Adrenal gland (tissue), 12 donors: ENCODE measurements around the gene SV2C. TPM values are rescaled to one million over a fixed set of nuclear protein-coding genes. Genes with fewer than 3 reads are reported as not detected.

ENCODE experiments used
- DNase-seq, 7 donors: peaks; one replicate each; pipeline ENCODE4 v3.0.0-alpha.2; 2019 to 2020
- H3K27ac ChIP-seq, 5 donors: fragments of 200-600 bp; sonication (generic) in 4 of 5; 1 replicate in 3 of 5; 2 replicates in 2 of 5; pipeline versions ENCODE4 v1.5.1 to v1.8.0; 2016 to 2020; ENCODE audit warnings: mild to moderate bottlenecking in 1 of 5
- H3K27me3 ChIP-seq: fragments of 200-600 bp; 2 replicates; pipeline ENCODE4 v1.8.0; 2021
- H3K36me3 ChIP-seq, 2 donors: fragments of 200-600 bp; replicated peaks in 1 of 2; 1 replicate in 1 of 2; 2 replicates in 1 of 2; pipeline versions ENCODE4 v1.5.1 to v1.8.0; 2018 to 2022
- H3K4me1 ChIP-seq, 2 donors: fragments of 200-600 bp; replicated peaks in 1 of 2; 1 replicate in 1 of 2; 2 replicates in 1 of 2; pipeline versions ENCODE4 v1.5.1 to v1.8.0; 2018 to 2021
- H3K4me3 ChIP-seq, 4 donors: fragments of 200-600 bp; sonication (generic) in 3 of 4; one replicate each; pipeline ENCODE4 v1.5.1; 2016 to 2018
- H3K9me3 ChIP-seq, 3 donors: fragments of 200-600 bp; sonication (generic) in 1 of 3; replicated peaks in 1 of 3; 1 replicate in 2 of 3; 2 replicates in 1 of 3; pipeline versions ENCODE4 v1.5.1 to v1.8.0; 2016 to 2021
- POLR2A ChIP-seq, 2 donors: fragments of 450-650 bp; IDR thresholded peaks; one replicate each; pipeline ENCODE4 v1.6.1; 2017; ENCODE audit warnings: antibody characterized with exemption in 2 of 2, mild to moderate bottlenecking in 2 of 2, moderate library complexity in 1 of 2
- WGBS, 4 donors: extraction: QIAGEN DNeasy Blood & Tissue Kit in 2 of 4; methylation state at CpG; one replicate each; pipeline versions ENCODE4 v1.1.5 to v1.1.7; 2013 to 2017; 5-methylcytosine and 5-hydroxymethylcytosine counted together
- intact Hi-C, 2 donors: fragments of 100-400 bp; cut with DNase I; formaldehyde crosslinking; loops; one replicate each; pipeline versions ENCODE4 v1.14.1 to v1.15.0; 2022 to 2023
- polyA plus RNA-seq, 3 donors: library from polyadenylated mRNA; stranded (reverse); fragments of 200-250 nt in 2 of 3; fragments of 350-450 nt in 1 of 3; fragmentation: Illumina TruSeq in 1 of 3; extraction: RNeasy Lipid Tissue Mini Kit (QIAGEN cat#74804) in 1 of 3; gene quantifications; one replicate each; pipeline ENCODE4 v1.2.3, GENCODE V29; 2013 to 2014
- total RNA-seq, 9 donors: library from RNA; depleted of rRNA in 4 of 9; stranded (reverse); fragments of >200 nt in 4 of 9; fragments of 120-200 nt in 1 of 9; fragmentation: NEBNext Ultra II Directional in 1 of 9; extraction: Animal tissue kit (Norgen Biotek cat#: 25700) in 1 of 9; gene quantifications; one replicate each; pipeline versions ENCODE4 v1.1.0 to v1.2.4, GENCODE V29; 2013 to 2023
- TF ChIP-seq, protein P1 (sequence below), 6 experiments: fragments of 450-650 bp in 4 of 6; fragments of 200-600 bp in 2 of 6; sonication (generic) in 1 of 6; IDR thresholded peaks; 1 replicate in 5 of 6; 2 replicates in 1 of 6; pipeline versions ENCODE4 v1.5.1 to v1.8.0; 2016 to 2021; ENCODE audit warnings: antibody characterized with exemption in 6 of 6, mild to moderate bottlenecking in 2 of 6, moderate library complexity in 1 of 6
- donor health status: healthy with polysubstance abuse.
- donor health status: Bipolar disorder and iron deficiency.
- donor health status: DM: yes; HTN: yes; CAD: no.
- donor health status: DM: no; HTN: no; CAD: no.
- donor health status: DM: no; HTN: no; CAD: no.
- donor health status: DM: yes; HTN: yes; CAD: no.

The SV2C gene
- total and polyA plus RNA-seq, 12 donors = under 0.01 to 0.96 (median 0.19) TPM; not detected in 1

DNA sequence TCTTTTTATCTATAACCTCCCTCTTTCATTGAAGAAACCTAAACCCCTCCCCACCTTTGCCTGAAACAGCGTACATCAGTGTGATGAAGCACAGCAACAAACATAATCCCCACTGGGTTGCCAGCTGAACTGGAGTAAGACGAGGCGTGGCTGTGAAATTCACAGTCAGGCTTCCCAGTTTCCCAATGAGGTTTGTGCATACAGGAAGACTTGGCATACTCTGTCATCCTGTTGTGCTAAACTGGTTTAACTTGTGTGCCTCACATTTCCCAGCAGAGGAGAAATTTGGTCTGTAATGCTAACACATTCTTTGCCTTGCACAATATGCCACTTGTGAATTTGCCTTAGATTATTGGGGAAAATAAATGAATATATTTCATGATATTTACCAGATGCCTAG, 121.5 kb downstream of the SV2C start:
- no peak for DNase-seq
- H3K4me1 ChIP-seq = no peaks in the 10 kb centered on the region
- TF ChIP-seq, protein P1, sequence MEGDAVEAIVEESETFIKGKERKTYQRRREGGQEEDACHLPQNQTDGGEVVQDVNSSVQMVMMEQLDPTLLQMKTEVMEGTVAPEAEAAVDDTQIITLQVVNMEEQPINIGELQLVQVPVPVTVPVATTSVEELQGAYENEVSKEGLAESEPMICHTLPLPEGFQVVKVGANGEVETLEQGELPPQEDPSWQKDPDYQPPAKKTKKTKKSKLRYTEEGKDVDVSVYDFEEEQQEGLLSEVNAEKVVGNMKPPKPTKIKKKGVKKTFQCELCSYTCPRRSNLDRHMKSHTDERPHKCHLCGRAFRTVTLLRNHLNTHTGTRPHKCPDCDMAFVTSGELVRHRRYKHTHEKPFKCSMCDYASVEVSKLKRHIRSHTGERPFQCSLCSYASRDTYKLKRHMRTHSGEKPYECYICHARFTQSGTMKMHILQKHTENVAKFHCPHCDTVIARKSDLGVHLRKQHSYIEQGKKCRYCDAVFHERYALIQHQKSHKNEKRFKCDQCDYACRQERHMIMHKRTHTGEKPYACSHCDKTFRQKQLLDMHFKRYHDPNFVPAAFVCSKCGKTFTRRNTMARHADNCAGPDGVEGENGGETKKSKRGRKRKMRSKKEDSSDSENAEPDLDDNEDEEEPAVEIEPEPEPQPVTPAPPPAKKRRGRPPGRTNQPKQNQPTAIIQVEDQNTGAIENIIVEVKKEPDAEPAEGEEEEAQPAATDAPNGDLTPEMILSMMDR (IDR thresholded peaks at IDR 0.05) = no peak
- TF ChIP-seq POLR2A (IDR thresholded peaks at IDR 0.05) = no peak
- H3K9me3 ChIP-seq = no peaks in the 10 kb centered on the region
- intact Hi-C loops = no loop called here
- no peak overlapping the region for H3K4me3 ChIP-seq
- no peak overlapping the region for H3K27ac ChIP-seq
- H3K27me3 ChIP-seq = no peaks in the 10 kb centered on the region
- WGBS, 4 donors = 62 to 75% (median 66%) methylated on average over 3 of the region's 3 CpGs
- H3K36me3 ChIP-seq = no peaks in the 10 kb centered on the region

DNA sequence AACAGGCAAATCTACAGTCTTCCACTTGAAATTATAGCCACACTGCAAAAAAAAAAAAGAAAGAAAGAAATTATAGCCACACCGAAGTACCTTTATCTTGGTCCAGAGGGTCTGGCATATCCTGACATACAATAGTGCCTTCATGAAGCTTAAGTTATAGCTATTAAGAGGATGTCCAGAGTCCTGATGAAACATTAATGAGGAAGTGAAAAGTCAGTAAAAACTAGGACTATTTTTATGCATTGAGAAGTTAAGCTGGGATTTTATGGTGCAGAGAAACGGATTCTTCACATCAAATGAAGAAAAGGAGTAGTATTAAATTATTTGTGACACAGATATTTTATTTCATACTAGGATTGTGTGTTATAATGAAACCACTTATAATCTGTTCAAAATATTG, 123.9 kb downstream of the SV2C start:
- Histone ChIP-seq H3K4me3 (no peak overlapping the region), H3K9me3 (no peaks in the 10 kb centered on the region), H3K36me3 (no peaks in the 10 kb centered on the region), H3K27ac (no peak overlapping the region), H3K27me3 (no peaks in the 10 kb centered on the region), H3K4me1 (no peaks in the 10 kb centered on the region)
- 58 to 69% (median 67%) methylated on average over 2 of the region's 2 CpGs for WGBS, 4 donors
- DNase-seq = no peak
- no peak for TF ChIP-seq POLR2A (IDR thresholded peaks at IDR 0.05)
- TF ChIP-seq, protein P1 (IDR thresholded peaks at IDR 0.05) = no peak
- intact Hi-C loops = no loop called here

DNA sequence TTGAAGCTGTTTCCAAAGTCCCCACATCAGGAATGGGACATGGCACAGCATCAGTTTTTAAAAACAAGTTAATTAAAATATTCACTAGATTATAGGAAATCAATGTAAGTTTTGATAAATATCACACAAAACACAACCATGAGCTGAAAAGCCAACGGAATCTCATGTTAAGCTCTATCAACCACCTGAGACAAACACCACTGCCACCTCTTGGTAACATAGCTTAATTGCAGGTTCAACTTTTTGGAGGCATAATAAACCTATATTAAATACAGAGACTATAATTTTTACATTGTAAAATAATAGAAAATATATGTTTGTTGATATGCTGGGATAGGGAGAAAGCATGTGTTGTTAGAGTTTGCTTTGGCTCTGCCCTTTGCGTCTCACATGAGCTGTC, 126.1 kb downstream of the SV2C start:
- Histone ChIP-seq H3K4me1 (no peaks in the 10 kb centered on the region), H3K9me3 (no peaks in the 10 kb centered on the region), H3K4me3 (no peak overlapping the region), H3K27me3 (no peaks in the 10 kb centered on the region), H3K27ac (no peak overlapping the region), H3K36me3 (no peaks in the 10 kb centered on the region)
- TF ChIP-seq POLR2A (IDR thresholded peaks at IDR 0.05) = no peak
- TF ChIP-seq, protein P1 (IDR thresholded peaks at IDR 0.05) = no peak
- 86 to 94% (median 90%) methylated on average over 2 of the region's 2 CpGs for WGBS, 4 donors
- intact Hi-C loops = no loop called here
- no peak for DNase-seq

DNA sequence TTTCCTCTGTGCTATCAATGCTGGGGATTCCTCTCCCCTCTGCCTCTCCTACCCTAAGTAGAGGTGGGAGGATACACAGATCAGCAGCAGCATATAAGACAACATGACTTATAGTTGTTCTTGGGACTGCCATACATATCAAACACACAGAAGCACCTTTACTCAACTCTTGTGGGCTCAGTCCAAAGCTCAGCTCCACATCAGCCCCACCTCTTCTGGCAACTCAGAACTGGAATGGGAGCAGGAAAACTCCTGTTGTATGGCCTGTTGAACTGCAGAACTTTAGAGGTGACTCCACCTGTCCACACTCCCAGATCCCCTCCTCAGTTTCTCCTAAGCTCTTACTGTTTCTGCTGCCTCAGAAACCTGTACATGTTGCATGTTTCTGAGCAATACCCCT, 127.8 kb downstream of the SV2C start:
- Histone ChIP-seq H3K4me3 (no peak overlapping the region), H3K4me1 (no peaks in the 10 kb centered on the region), H3K27ac (no peak overlapping the region), H3K9me3 (no peaks in the 10 kb centered on the region), H3K36me3 (no peaks in the 10 kb centered on the region), H3K27me3 (no peaks in the 10 kb centered on the region)
- no peak for DNase-seq
- no peak for TF ChIP-seq POLR2A (IDR thresholded peaks at IDR 0.05)
- TF ChIP-seq, protein P1 (IDR thresholded peaks at IDR 0.05) = no peak
- intact Hi-C loops = no loop called here
